H1 (cell line): ENCODE measurements around the gene PRELID1. TPM values are rescaled to one million over a fixed set of nuclear protein-coding genes. Genes with fewer than 3 reads are reported as not detected.

Source experiments
- CTCF ChIA-PET: fragments of 300-600 bp; sonication (Branson Sonifier 250); formaldehyde crosslinking; loops from one replicate; lab custom pipeline; 2021; ENCODE audit not compliant: partially characterized antibody; lab: Charles Lee
- POLR2A ChIA-PET: fragments of 300-600 bp; sonication (Branson Sonifier 250); formaldehyde crosslinking; loops from one replicate; lab custom pipeline; 2021; ENCODE audit warnings: inconsistent platforms; ENCODE audit not compliant: partially characterized antibody; lab: Charles Lee
- DNase-seq, 2 experiments: peaks; one replicate each; pipeline versions ENCODE4 v3.0.0 to v3.0.0-alpha.2; 2010 to 2022; ENCODE audit warnings: low spot score in 2 of 2, low read depth in 1 of 2, mixed read lengths in 1 of 2
- FAIRE-seq: peaks from 2 replicates; lab custom pipeline; 2011; peaks lifted over from hg19 to GRCh38; lab: Jason Lieb, UNC
- H2AFZ ChIP-seq: 2 replicates; pipeline ENCODE4 v1.8.1; 2012; ENCODE audit warnings: low read length, inconsistent platforms
- H2AK5ac ChIP-seq: 2 replicates; pipeline ENCODE4 v1.6.1; 2013; ENCODE audit warnings: low read depth, low read length
- H2BK120ac ChIP-seq: replicated peaks from 2 replicates; pipeline ENCODE3; 2013; ENCODE audit warnings: low read depth, low read length, inconsistent platforms
- H2BK12ac ChIP-seq: 2 replicates; pipeline ENCODE4 v1.6.1; 2013; ENCODE audit warnings: low read depth, low read length
- H2BK15ac ChIP-seq: 2 replicates; pipeline ENCODE4 v1.6.1; 2013; ENCODE audit warnings: low read length
- H2BK20ac ChIP-seq: 2 replicates; pipeline ENCODE4 v1.6.1; 2013; ENCODE audit warnings: low read length
- H2BK5ac ChIP-seq: 2 replicates; pipeline ENCODE4 v1.6.1; 2013; ENCODE audit warnings: low read depth, low read length
- H3K14ac ChIP-seq: 2 replicates; pipeline ENCODE4 v1.6.1; 2013; ENCODE audit warnings: inconsistent platforms; ENCODE audit not compliant: insufficient read length
- H3K18ac ChIP-seq: 2 replicates; pipeline ENCODE4 v1.6.1; 2013; ENCODE audit warnings: low read length; ENCODE audit errors: extremely low read depth
- H3K23ac ChIP-seq: 2 replicates; pipeline ENCODE4 v1.6.1; 2013; ENCODE audit warnings: inconsistent platforms; ENCODE audit not compliant: insufficient read length
- H3K23me2 ChIP-seq: 2 replicates; pipeline ENCODE4 v1.6.1; 2013; ENCODE audit warnings: low read depth, low read length
- H3K27ac ChIP-seq: 2 replicates; pipeline ENCODE4 v1.6.1; 2011; ENCODE audit warnings: low read depth, low read length, inconsistent platforms
- H3K27me3 ChIP-seq, 4 experiments: replicated peaks in 1 of 4; 1 replicate in 1 of 4; 2 replicates in 3 of 4; pipeline versions ENCODE4 v1.6.1 to v1.8.1; 2011 to 2013; ENCODE audit warnings: low read length in 3 of 4, mild to moderate bottlenecking in 3 of 4, inconsistent platforms in 2 of 4, mixed read lengths in 2 of 4, moderate library complexity in 1 of 4; ENCODE audit not compliant: control insufficient read depth in 3 of 4, insufficient read depth in 3 of 4; ENCODE audit errors: extremely low read depth in 1 of 4
- H3K36me3 ChIP-seq, 4 experiments: 2 replicates each; pipeline versions ENCODE4 v1.6.1 to v1.8.1; 2011 to 2013; ENCODE audit warnings: mild to moderate bottlenecking in 4 of 4, low read length in 3 of 4, moderate library complexity in 2 of 4, control low read depth in 1 of 4, inconsistent platforms in 1 of 4; ENCODE audit not compliant: insufficient read depth in 4 of 4, control insufficient read depth in 2 of 4
- H3K4ac ChIP-seq: replicated peaks from 2 replicates; pipeline ENCODE3; 2013; ENCODE audit warnings: low read length, low read depth, mixed read lengths, inconsistent platforms; ENCODE audit not compliant: insufficient read length
- H3K4me1 ChIP-seq, 4 experiments: replicated peaks in 1 of 4; 1 replicate in 1 of 4; 2 replicates in 3 of 4; pipeline versions ENCODE4 v1.6.1 to v1.8.1; 2011 to 2013; ENCODE audit warnings: low read length in 3 of 4, inconsistent platforms in 2 of 4, mixed read lengths in 1 of 4; ENCODE audit not compliant: insufficient read depth in 4 of 4, control insufficient read depth in 3 of 4
- H3K4me2 ChIP-seq, 2 experiments: 2 replicates each; pipeline versions ENCODE4 v1.6.1 to v1.8.1; 2011 to 2013; ENCODE audit warnings: low read depth in 2 of 2, low read length in 2 of 2, control low read depth in 1 of 2, inconsistent platforms in 1 of 2, mild to moderate bottlenecking in 1 of 2; ENCODE audit not compliant: insufficient read depth in 1 of 2
- H3K4me3 ChIP-seq, 4 experiments: fragments of 200-600, 300-600 bp in 1 of 4; sonication (generic), shearing (Covaris generic), sonication (Bioruptor Twin) in 1 of 4; 2 replicates each; pipeline versions ENCODE4 v1.5.1 to v1.8.1; 2011 to 2016; ENCODE audit warnings: low read length in 4 of 4, low read depth in 3 of 4, control low read depth in 2 of 4, inconsistent platforms in 2 of 4, mild to moderate bottlenecking in 2 of 4, mixed read lengths in 1 of 4, moderate library complexity in 1 of 4; ENCODE audit not compliant: insufficient read depth in 2 of 4; ENCODE audit errors: extremely low read depth in 1 of 4
- H3K56ac ChIP-seq: replicated peaks from 2 replicates; pipeline ENCODE3; 2013; ENCODE audit warnings: low read depth, mild to moderate bottlenecking, mixed read lengths, low read length, inconsistent platforms; ENCODE audit not compliant: insufficient read length
- H3K79me1 ChIP-seq: 2 replicates; pipeline ENCODE4 v1.6.1; 2013; ENCODE audit warnings: low read depth, low read length, control low read depth
- H3K79me2 ChIP-seq, 2 experiments: 2 replicates each; pipeline versions ENCODE4 v1.6.1 to v1.8.1; 2012 to 2013; ENCODE audit warnings: low read length in 2 of 2, mild to moderate bottlenecking in 2 of 2, inconsistent platforms in 1 of 2; ENCODE audit not compliant: insufficient read depth in 2 of 2, control insufficient read depth in 1 of 2
- H3K9ac ChIP-seq, 4 experiments: replicated peaks in 1 of 4; 1 replicate in 1 of 4; 2 replicates in 3 of 4; pipeline versions ENCODE4 v1.6.1 to v1.8.1; 2011 to 2013; ENCODE audit warnings: low read depth in 3 of 4, low read length in 3 of 4, control low read depth in 2 of 4, mild to moderate bottlenecking in 2 of 4, moderate library complexity in 2 of 4, inconsistent platforms in 1 of 4; ENCODE audit errors: extremely low read depth in 1 of 4
- H3K9me3 ChIP-seq, 2 experiments: 2 replicates each; pipeline versions ENCODE4 v1.6.1 to v1.8.1; 2012 to 2013; ENCODE audit warnings: mild to moderate bottlenecking in 2 of 2, moderate library complexity in 2 of 2, control low read depth in 1 of 2, inconsistent platforms in 1 of 2, low read depth in 1 of 2, low read length in 1 of 2, mixed read lengths in 1 of 2; ENCODE audit not compliant: insufficient read depth in 2 of 2
- H4K20me1 ChIP-seq, 2 experiments: replicated peaks in 1 of 2; 2 replicates each; pipeline versions ENCODE3 to v1.8.1; 2011 to 2013; ENCODE audit warnings: inconsistent platforms in 2 of 2, low read length in 2 of 2, mild to moderate bottlenecking in 1 of 2; ENCODE audit not compliant: insufficient read depth in 2 of 2, control insufficient read depth in 1 of 2
- H4K5ac ChIP-seq: 2 replicates; pipeline ENCODE4 v1.6.1; 2013; ENCODE audit warnings: low read length, low read depth, mixed read lengths, inconsistent platforms; ENCODE audit not compliant: insufficient read length
- H4K8ac ChIP-seq: 2 replicates; pipeline ENCODE4 v1.8.0; 2013; ENCODE audit warnings: mild to moderate bottlenecking, moderate library complexity, low read length, inconsistent platforms; ENCODE audit not compliant: insufficient read depth; ENCODE audit errors: extremely low read depth
- H4K91ac ChIP-seq: replicated peaks from 2 replicates; pipeline ENCODE3; 2013; ENCODE audit warnings: low read length, mixed read lengths, inconsistent platforms; ENCODE audit not compliant: insufficient read length
- JUND ChIP-seq: IDR thresholded peaks from 2 replicates; pipeline ENCODE4 v1.6.1; 2011; ENCODE audit warnings: mild to moderate bottlenecking, improper control_type of control experiment, low read length
- RBBP5 ChIP-seq: IDR thresholded peaks from 2 replicates; pipeline ENCODE4 v1.7.1; 2012; ENCODE audit warnings: low read depth, mild to moderate bottlenecking, inconsistent platforms, low read length, moderate library complexity, borderline replicate concordance
- WGBS, 2 experiments: shearing (Covaris generic) in 1 of 2; methylation state at CpG; one replicate each; pipeline versions ENCODE4 v1.1.6 to v1.1.7; 2013 to 2015; ENCODE audit warnings: low lambda C conversion rate in 2 of 2, mixed read lengths in 2 of 2, inconsistent platforms in 1 of 2, low coverage in 1 of 2, missing lambda C conversion rate in 1 of 2; ENCODE audit not compliant: insufficient replicate concordance in 2 of 2, insufficient coverage in 1 of 2, insufficient read length in 1 of 2; ENCODE audit errors: extremely low coverage in 1 of 2, missing lambda C conversion rate in 1 of 2; 5-methylcytosine and 5-hydroxymethylcytosine counted together
- polyA plus RNA-seq, 7 experiments: library from polyadenylated mRNA; depleted of rRNA in 3 of 7; stranded (reverse) in 5 of 7; unstranded in 2 of 7; fragments of >200 nt in 5 of 7; fragments of 200-250 nt in 2 of 7; gene quantifications; 1 replicate in 5 of 7; 2 replicates in 1 of 7; 4 replicates in 1 of 7; pipeline versions ENCODE4 v1.2.1 to v1.2.3, GENCODE V29; 2011 to 2013; ENCODE audit warnings: missing spikeins in 2 of 7, mixed read lengths in 2 of 7
- total RNA-seq: library from RNA; stranded (reverse); fragmentation: NEBNext Ultra II Directional; extraction: Animal tissue kit (Norgen Biotek cat#: 25700); gene quantifications from 2 replicates; pipeline ENCODE4 v1.2.1, GENCODE V29; 2021

Gene PRELID1
- total and polyA plus RNA-seq, 2 of the 8 experiments (the other 6 are each of a cell fraction or from before 2014, with no cell fraction given) = 272 to 428 TPM

GRCh38 chr5:177325868-177326381 is 22.3 kb downstream of the PRELID1 start:
- Histone ChIP-seq H3K23ac (no peak overlapping the region), H3K18ac (no peak overlapping the region), H2BK120ac (no peak overlapping the region), H3K14ac (no peak overlapping the region), H3K27me3 (no peaks in the 10 kb centered on the region), H2AFZ (no peak overlapping the region), H3K27ac (peak overlapping the region; percentile 57; the same call in 1 of the 2 replicates), H3K56ac (no peak overlapping the region), H2BK15ac (no peak overlapping the region), H3K4ac (no peak overlapping the region), H3K36me3 (peaks cover 0 to 6% (median under 1%) of the 10 kb centered on the region in 4 experiments; a peak in 3 of 8 replicates), H4K5ac (no peak overlapping the region), H2AK5ac (peak overlapping the region; percentile 11; the same call in 1 of the 2 replicates), H3K79me1 (no peaks in the 10 kb centered on the region), H4K8ac (no peak overlapping the region), H3K9ac (peak overlapping the region in 1 of 4 experiments; percentile 4; a peak in 1 of 7 replicates), H3K23me2 (no peaks in the 10 kb centered on the region), H3K4me1 (peaks cover 0 to 7% (median 2%) of the 10 kb centered on the region in 4 experiments; a peak in 5 of 7 replicates), H3K79me2 (no peaks in the 10 kb centered on the region), H2BK20ac (0 out of 2 replicates have a peak overlapping the region, but pooled peaks have one; percentile 3), H2BK5ac (peak overlapping the region; percentile 49; the same call in 1 of the 2 replicates), H3K4me2 (peak overlapping the region; percentile 8 to 22; a peak in 1 of 4 replicates), H2BK12ac (0 out of 2 replicates have a peak overlapping the region, but pooled peaks have one; percentile 51), H3K4me3 (peak overlapping the region in 1 of 4 experiments; percentile 13; a peak in 1 of 8 replicates), H3K9me3 (no peaks in the 10 kb centered on the region), H4K91ac (no peak overlapping the region), H4K20me1 (no peaks in the 10 kb centered on the region)
- ChIA-PET POLR2A (interaction anchor here (0.9 to 1.4 kb wide), 2 partner anchors 13 to 25 kb away, joined by 4 to 5 read pairs; partner anchors contain the start of gene LMAN2), CTCF (interaction anchor here (1.0 to 2.9 kb wide), 4 partner anchors 9 to 175 kb away, joined by 3 to 11 read pairs (median 8); no protein-coding TSS in a partner anchor)
- FAIRE-seq = peak; percentile 66
- DNase-seq = no peak
- 21% methylated on average over 1 of the region's 1 CpG; no CpG with 5 or more reads in 1 of the 2 experiments for WGBS, 2 experiments
- TF ChIP-seq RBBP5 = no peak
- 0 out of 2 replicates have a peak, but pooled peaks have one; percentile 35 for TF ChIP-seq JUND
